H1 (cell line): ENCODE measurements around the gene CRTC2. TPM values are rescaled to one million over a fixed set of nuclear protein-coding genes. Genes with fewer than 3 reads are reported as not detected.

ENCODE experiments used
- ASH2L ChIP-seq: fragments of 200-600, 300-600 bp; sonication (generic); IDR thresholded peaks from one replicate; pipeline ENCODE4 v1.7.1; 2017; ENCODE audit warnings: low read length
- CHD2 ChIP-seq: IDR thresholded peaks from 2 replicates; pipeline ENCODE4 v1.6.1; 2012; ENCODE audit warnings: low read length, improper control_type of control experiment
- KDM1A ChIP-seq: fragments of 200-600, 300-600 bp; sonication (generic); IDR thresholded peaks from 2 replicates; pipeline ENCODE4 v1.7.1; 2016; ENCODE audit warnings: mild to moderate bottlenecking, low read length, borderline replicate concordance
- NANOG ChIP-seq: IDR thresholded peaks from 2 replicates; pipeline ENCODE4 v1.6.1; 2011; ENCODE audit warnings: low read length, low read depth, mild to moderate bottlenecking, inconsistent platforms; ENCODE audit not compliant: insufficient read depth, poor library complexity, severe bottlenecking
- RAD21 ChIP-seq, 2 experiments: IDR thresholded peaks in 1 of 2; conservative IDR thresholded peaks in 1 of 2; 2 replicates each; pipeline ENCODE4 v1.6.1; 2011; ENCODE audit warnings: low read depth in 2 of 2, low read length in 2 of 2, improper control_type of control experiment in 1 of 2, inconsistent platforms in 1 of 2, mild to moderate bottlenecking in 1 of 2, moderate library complexity in 1 of 2
- RXRA ChIP-seq: IDR thresholded peaks from 2 replicates; pipeline ENCODE4 v1.6.1; 2011; ENCODE audit warnings: low read depth, mild to moderate bottlenecking, low read length, moderate library complexity; ENCODE audit not compliant: insufficient read depth
- SP4 ChIP-seq: IDR thresholded peaks from 2 replicates; pipeline ENCODE4 v1.6.1; 2012; ENCODE audit warnings: low read length, inconsistent platforms
- SUZ12 ChIP-seq: fragments of 200-600 bp; sonication (generic); IDR thresholded peaks from 2 replicates; pipeline ENCODE4 v1.6.1; 2012; ENCODE audit warnings: mild to moderate bottlenecking, inconsistent platforms, low read length, moderate library complexity, mixed read lengths
- polyA plus RNA-seq, 7 experiments: library from polyadenylated mRNA; depleted of rRNA in 3 of 7; stranded (reverse) in 5 of 7; unstranded in 2 of 7; fragments of >200 nt in 5 of 7; fragments of 200-250 nt in 2 of 7; gene quantifications; 1 replicate in 5 of 7; 2 replicates in 1 of 7; 4 replicates in 1 of 7; pipeline versions ENCODE4 v1.2.1 to v1.2.3, GENCODE V29; 2011 to 2013; ENCODE audit warnings: missing spikeins in 2 of 7, mixed read lengths in 2 of 7
- total RNA-seq: library from RNA; stranded (reverse); fragmentation: NEBNext Ultra II Directional; extraction: Animal tissue kit (Norgen Biotek cat#: 25700); gene quantifications from 2 replicates; pipeline ENCODE4 v1.2.1, GENCODE V29; 2021

CRTC2 gene
- total and polyA plus RNA-seq, 2 of the 8 experiments (the other 6 are each of a cell fraction or from before 2014, with no cell fraction given): 28.6 to 34.3 TPM

DNA sequence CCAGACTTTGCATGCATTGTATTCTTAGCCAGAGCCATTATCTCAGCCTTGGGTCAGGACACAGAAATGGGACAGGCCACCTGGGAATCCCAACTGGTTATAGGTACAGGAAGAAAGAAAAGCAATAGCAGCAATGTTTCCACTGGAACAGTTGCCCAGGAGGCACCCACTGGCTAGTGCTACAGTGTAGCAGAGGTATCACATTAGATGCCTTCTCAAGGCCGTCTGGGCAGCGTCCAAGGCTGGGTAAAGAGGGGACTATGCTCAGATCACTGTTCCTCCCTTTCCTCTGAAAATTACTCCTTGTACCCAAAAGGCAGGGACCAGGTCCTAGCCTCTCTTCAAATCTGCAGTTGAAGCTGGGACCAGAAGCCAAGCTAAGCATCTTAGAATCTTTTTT lies 11.9 kb upstream of the CRTC2 start (continued):
- TF ChIP-seq RAD21 (IDR thresholded peaks at IDR 0.05 in 1 of 2, conservative IDR thresholded peaks at IDR 0.05 in 1 of 2; ENCODE audit: low read depth in 2 of 2, low read length in 2 of 2) (no peak), NANOG (no peak), CHD2 (no peak), SUZ12 (no peak), RXRA (no peak), ASH2L (no peak), SP4 (no peak), KDM1A (no peak)
